Endothelial cell of umbilical vein (primary cell): ENCODE results near the gene GTF2H1. TPM values are rescaled to one million over a fixed set of nuclear protein-coding genes. Genes with fewer than 3 reads are reported as not detected.

Source experiments
- BruUV-seq: library from RNA; stranded (reverse); fragments of 400-500 nt; replicated peaks from 2 replicates; lab custom pipeline; 2021; lab: Mats Ljungman, UMichigan
- CTCF ChIA-PET: fragments of 300-600, 350-600 bp; sonication (Branson Sonifier 250); formaldehyde crosslinking; loops from one replicate; lab custom pipeline; 2021; ENCODE audit warnings: antibody characterized with exemption, inconsistent platforms; lab: Charles Lee
- POLR2A ChIA-PET: fragments of 300-600, 350-600 bp; sonication (Branson Sonifier 250); formaldehyde crosslinking; loops from one replicate; lab custom pipeline; 2021; ENCODE audit warnings: antibody characterized with exemption, inconsistent platforms; lab: Charles Lee
- DNase-seq: peaks from one replicate; pipeline ENCODE4 v3.0.0-alpha.2; 2011; ENCODE audit warnings: low read depth, low spot score
- FAIRE-seq: peaks from 2 replicates; lab custom pipeline; 2011; peaks lifted over from hg19 to GRCh38; lab: Jason Lieb, UNC
- H2AFZ ChIP-seq: 2 replicates; pipeline ENCODE4 v1.6.0; 2012; ENCODE audit warnings: low read depth, low read length, control low read depth, inconsistent platforms
- H3K27ac ChIP-seq: 2 replicates; pipeline ENCODE4 v1.5.1; 2011; ENCODE audit warnings: low read depth, mild to moderate bottlenecking, control low read depth, low read length, moderate library complexity; ENCODE audit not compliant: insufficient read depth
- H3K27me3 ChIP-seq, 2 experiments: 2 replicates each; pipeline versions ENCODE4 v1.6.0 to v1.6.1; 2011; ENCODE audit warnings: low read length in 2 of 2, mixed read lengths in 1 of 2; ENCODE audit not compliant: control insufficient read depth in 2 of 2, insufficient read depth in 2 of 2
- H3K36me3 ChIP-seq, 2 experiments: 2 replicates in 1 of 2; 3 replicates in 1 of 2; pipeline ENCODE4 v1.5.1; 2011; ENCODE audit warnings: low read length in 2 of 2, mild to moderate bottlenecking in 1 of 2, moderate library complexity in 1 of 2; ENCODE audit not compliant: control insufficient read depth in 2 of 2, insufficient read depth in 2 of 2; ENCODE audit errors: extremely low read depth in 1 of 2
- H3K4me1 ChIP-seq: 3 replicates; pipeline ENCODE4 v1.5.1; 2011; ENCODE audit warnings: mild to moderate bottlenecking, low read length; ENCODE audit not compliant: control insufficient read depth, insufficient read depth; ENCODE audit errors: extremely low read depth
- H3K4me2 ChIP-seq: 2 replicates; pipeline ENCODE4 v1.6.1; 2011; ENCODE audit warnings: low read length, control low read depth, mixed read lengths; ENCODE audit not compliant: insufficient read depth
- H3K4me3 ChIP-seq, 3 experiments: fragments of 200-600 bp in 1 of 3; sonication (generic), shearing (Covaris generic) in 1 of 3; replicated peaks in 1 of 3; 2 replicates each; pipeline ENCODE4 v1.5.1; 2011 to 2016; ENCODE audit warnings: control low read depth in 3 of 3, low read length in 3 of 3, mild to moderate bottlenecking in 2 of 3, inconsistent platforms in 1 of 3, low read depth in 1 of 3, moderate library complexity in 1 of 3; ENCODE audit not compliant: insufficient read depth in 1 of 3
- H3K79me2 ChIP-seq: 2 replicates; pipeline ENCODE4 v1.6.0; 2012; ENCODE audit warnings: low read length, inconsistent platforms; ENCODE audit not compliant: control insufficient read depth, insufficient read depth
- H3K9ac ChIP-seq: replicated peaks from 2 replicates; pipeline ENCODE3; 2011; ENCODE audit warnings: low read length, control low read depth; ENCODE audit not compliant: insufficient read depth; ENCODE audit errors: extremely low read depth
- H3K9me1 ChIP-seq: replicated peaks from 3 replicates; pipeline ENCODE4 v1.6.0; 2011; ENCODE audit warnings: mild to moderate bottlenecking, low read length; ENCODE audit not compliant: control insufficient read depth, insufficient read depth; ENCODE audit errors: extremely low read depth
- H3K9me3 ChIP-seq: replicated peaks from 2 replicates; pipeline ENCODE4 v1.5.1; 2012; ENCODE audit warnings: low read length, inconsistent platforms; ENCODE audit not compliant: control insufficient read depth, insufficient read depth
- H4K20me1 ChIP-seq: replicated peaks from 2 replicates; pipeline ENCODE3; 2011; ENCODE audit warnings: mild to moderate bottlenecking, low read length; ENCODE audit not compliant: control insufficient read depth, insufficient read depth; ENCODE audit errors: extremely low read depth
- EZH2 ChIP-seq: IDR thresholded peaks from 2 replicates; pipeline ENCODE4 v1.6.1; 2012; ENCODE audit warnings: borderline replicate concordance, low read depth, mild to moderate bottlenecking, moderate library complexity, low read length, inconsistent platforms; ENCODE audit not compliant: severe bottlenecking
- FOS ChIP-seq: IDR thresholded peaks from 2 replicates; pipeline ENCODE4 v1.6.1; 2011; ENCODE audit warnings: mild to moderate bottlenecking, low read length, moderate library complexity, borderline replicate concordance; ENCODE audit not compliant: insufficient read depth
- GATA2 ChIP-seq: IDR thresholded peaks from 2 replicates; pipeline ENCODE4 v1.7.0; 2011; ENCODE audit warnings: low read depth, mild to moderate bottlenecking, moderate library complexity, mixed read lengths, low read length; ENCODE audit not compliant: insufficient read length, insufficient read depth
- JUN ChIP-seq: IDR thresholded peaks from 2 replicates; pipeline ENCODE4 v1.6.1; 2011; ENCODE audit warnings: borderline replicate concordance, low read depth; ENCODE audit not compliant: insufficient read length, insufficient read depth
- MYC ChIP-seq: IDR thresholded peaks from one replicate; pipeline ENCODE4 v1.6.1; 2011; ENCODE audit warnings: mild to moderate bottlenecking, low read depth, low read length
- POLR2A ChIP-seq: IDR thresholded peaks from 2 replicates; pipeline ENCODE4 v1.6.1; 2012; ENCODE audit warnings: low read depth, mild to moderate bottlenecking, control low read depth, low read length
- POLR2AphosphoS5 ChIP-seq: IDR thresholded peaks from 2 replicates; pipeline ENCODE4 v1.6.1; 2012; ENCODE audit warnings: low read depth, mild to moderate bottlenecking, control low read depth, low read length, moderate library complexity; ENCODE audit not compliant: insufficient read depth
- dilution Hi-C: fragments of 300-500 bp; cut with MboI; formaldehyde crosslinking; loops from one replicate; pipeline ENCODE4 v1.15.0; 2019; ENCODE audit warnings: low sequenced_read_pairs; ENCODE audit not compliant: extremely low pct_ligation_motif_present
- intact Hi-C: fragments of 100-400 bp; cut with micrococcal nuclease; formaldehyde crosslinking; loops from one replicate; pipeline ENCODE4 v1.10.0; 2022
- polyA plus RNA-seq, 4 experiments: library from polyadenylated mRNA; depleted of rRNA in 3 of 4; stranded (reverse) in 3 of 4; unstranded in 1 of 4; fragments of >200 nt; gene quantifications; 2 replicates each; pipeline versions ENCODE4 v1.2.1 to v1.2.3, GENCODE V29; 2011 to 2012; ENCODE audit warnings: missing spikeins in 1 of 4
- total RNA-seq: library from RNA; stranded (reverse); gene quantifications from 2 replicates; pipeline ENCODE4 v1.2.3, GENCODE V29; 2021
- TF ChIP-seq, protein P1 (sequence below), 2 donors: IDR thresholded peaks; 1 replicate in 1 of 2; 2 replicates in 1 of 2; pipeline ENCODE4 v1.5.1; 2011; ENCODE audit warnings: low read length in 2 of 2, mild to moderate bottlenecking in 2 of 2, moderate library complexity in 2 of 2, control low read depth in 1 of 2, inconsistent platforms in 1 of 2, low read depth in 1 of 2; ENCODE audit not compliant: insufficient read depth in 1 of 2; ENCODE audit errors: extremely low read depth in 1 of 2
- TF ChIP-seq, protein P2 (sequence below): IDR thresholded peaks from 2 replicates; pipeline ENCODE4 v1.6.1; 2011; ENCODE audit not compliant: insufficient read depth, insufficient read length

The GTF2H1 gene
- total and polyA plus RNA-seq, 2 donors (not counting 3 experiments of a cell fraction or from before 2014, with no cell fraction given), result 15.7 to 47.7 TPM

DNA sequence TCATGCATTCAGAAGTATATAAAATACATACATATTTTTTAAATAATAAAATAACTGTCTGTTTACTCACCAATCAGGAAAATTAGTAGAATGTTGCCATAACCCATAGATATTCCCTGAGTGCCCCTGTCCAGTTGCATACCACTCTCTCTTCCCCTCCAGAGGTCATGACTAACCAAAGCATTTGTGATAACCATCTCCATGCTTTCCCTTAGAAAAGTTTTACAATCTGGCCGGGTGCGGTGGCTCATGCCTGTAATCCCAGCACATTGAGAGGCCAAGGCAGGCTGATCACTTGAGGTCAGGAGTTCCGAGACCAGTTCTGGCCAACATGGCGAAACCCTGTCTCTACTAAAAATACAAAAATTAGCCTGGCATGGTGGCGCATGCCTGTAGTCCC, 38.8 kb downstream of the GTF2H1 start:
- Histone ChIP-seq H3K9me1 (no peaks in the 10 kb centered on the region), H3K27ac (no peak overlapping the region), H4K20me1 (no peaks in the 10 kb centered on the region), H3K27me3 (no peaks in the 10 kb centered on the region), H3K4me1 (no peaks in the 10 kb centered on the region), H3K4me3 (no peak overlapping the region), H3K9me3 (no peaks in the 10 kb centered on the region), H3K79me2 (no peaks in the 10 kb centered on the region), H3K36me3 (peaks cover 13 to 18% of the 10 kb centered on the region in 2 experiments), H3K4me2 (no peak overlapping the region), H2AFZ (no peak overlapping the region), H3K9ac (no peak overlapping the region)
- FAIRE-seq (no peak), DNase-seq (no peak)
- BruUV-seq, result no TSS peak
- TF ChIP-seq MYC, result no peak
- no peak for TF ChIP-seq GATA2
- no peak for TF ChIP-seq EZH2
- TF ChIP-seq POLR2AphosphoS5, result no peak
- TF ChIP-seq, protein P1, sequence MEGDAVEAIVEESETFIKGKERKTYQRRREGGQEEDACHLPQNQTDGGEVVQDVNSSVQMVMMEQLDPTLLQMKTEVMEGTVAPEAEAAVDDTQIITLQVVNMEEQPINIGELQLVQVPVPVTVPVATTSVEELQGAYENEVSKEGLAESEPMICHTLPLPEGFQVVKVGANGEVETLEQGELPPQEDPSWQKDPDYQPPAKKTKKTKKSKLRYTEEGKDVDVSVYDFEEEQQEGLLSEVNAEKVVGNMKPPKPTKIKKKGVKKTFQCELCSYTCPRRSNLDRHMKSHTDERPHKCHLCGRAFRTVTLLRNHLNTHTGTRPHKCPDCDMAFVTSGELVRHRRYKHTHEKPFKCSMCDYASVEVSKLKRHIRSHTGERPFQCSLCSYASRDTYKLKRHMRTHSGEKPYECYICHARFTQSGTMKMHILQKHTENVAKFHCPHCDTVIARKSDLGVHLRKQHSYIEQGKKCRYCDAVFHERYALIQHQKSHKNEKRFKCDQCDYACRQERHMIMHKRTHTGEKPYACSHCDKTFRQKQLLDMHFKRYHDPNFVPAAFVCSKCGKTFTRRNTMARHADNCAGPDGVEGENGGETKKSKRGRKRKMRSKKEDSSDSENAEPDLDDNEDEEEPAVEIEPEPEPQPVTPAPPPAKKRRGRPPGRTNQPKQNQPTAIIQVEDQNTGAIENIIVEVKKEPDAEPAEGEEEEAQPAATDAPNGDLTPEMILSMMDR (IDR thresholded peaks at IDR 0.05; ENCODE audit: extremely low read depth in 1 of 2, insufficient read depth in 1 of 2, low read depth in 1 of 2, low read length in 2 of 2), result no peak
- no peak for TF ChIP-seq POLR2A
- TF ChIP-seq FOS, result no peak
- no peak for TF ChIP-seq JUN
- TF ChIP-seq, protein P2, sequence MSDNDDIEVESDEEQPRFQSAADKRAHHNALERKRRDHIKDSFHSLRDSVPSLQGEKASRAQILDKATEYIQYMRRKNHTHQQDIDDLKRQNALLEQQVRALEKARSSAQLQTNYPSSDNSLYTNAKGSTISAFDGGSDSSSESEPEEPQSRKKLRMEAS, result no peak
- intact Hi-C loops, result no loop called here
- dilution Hi-C loops, result no loop called here
- ChIA-PET POLR2A (no interaction called here), CTCF (no interaction called here)
